A549 (cell line): ENCODE data around the gene CTNND2.

Experiments used
- E2F6 ChIP-seq: IDR thresholded peaks from 2 replicates; pipeline ENCODE4 v1.6.1; 2012; ENCODE audit warnings: low read depth, borderline replicate concordance
- TF ChIP-seq, protein P1 (sequence below): fragments of 450-650 bp; IDR thresholded peaks from 2 replicates; pipeline ENCODE4 v1.6.1; 2014; ENCODE audit warnings: antibody characterized with exemption

DNA sequence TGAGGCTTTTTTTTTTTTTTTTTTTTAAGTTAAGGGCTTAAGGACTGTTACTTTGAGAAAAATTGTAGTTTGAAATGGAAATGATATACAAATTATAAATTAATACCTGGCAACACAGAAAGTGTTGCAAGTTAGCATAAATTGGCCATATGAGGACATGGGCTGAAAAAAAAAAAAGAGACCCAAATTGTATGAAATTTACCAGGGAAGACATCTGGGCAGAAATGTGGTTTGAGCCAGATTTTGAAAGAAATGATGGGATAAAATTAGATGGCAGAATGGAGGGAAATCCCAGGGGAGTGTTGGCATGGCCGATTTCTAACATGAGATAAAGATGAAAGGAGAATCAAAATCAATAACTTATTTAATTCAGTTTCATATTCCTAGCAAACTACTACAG, 472.1 kb downstream of the CTNND2 start:
- TF ChIP-seq E2F6: no peak
- TF ChIP-seq, protein P1, sequence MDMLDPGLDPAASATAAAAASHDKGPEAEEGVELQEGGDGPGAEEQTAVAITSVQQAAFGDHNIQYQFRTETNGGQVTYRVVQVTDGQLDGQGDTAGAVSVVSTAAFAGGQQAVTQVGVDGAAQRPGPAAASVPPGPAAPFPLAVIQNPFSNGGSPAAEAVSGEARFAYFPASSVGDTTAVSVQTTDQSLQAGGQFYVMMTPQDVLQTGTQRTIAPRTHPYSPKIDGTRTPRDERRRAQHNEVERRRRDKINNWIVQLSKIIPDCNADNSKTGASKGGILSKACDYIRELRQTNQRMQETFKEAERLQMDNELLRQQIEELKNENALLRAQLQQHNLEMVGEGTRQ: no peak
